Activated CD4-positive, alpha-beta T cell treated with anti-CD3 and anti-CD28 coated beads for 24 hours (primary cell): ENCODE results near the gene LYPD1.

Source experiments
- DNase-seq, 2 donors: peaks; one replicate each; pipeline ENCODE4 v3.0.0-alpha.2; 2020; ENCODE audit warnings: low read depth in 2 of 2

Gene LYPD1

GRCh38 chr2:132668189-132668823, 1.7 kb downstream of the LYPD1 start:
- no peak for DNase-seq

GRCh38 chr2:132667706-132668105, 2.3 kb downstream of the LYPD1 start:
- no peak for DNase-seq

GRCh38 chr2:132665401-132666140, 4.4 kb downstream of the LYPD1 start:
- no peak for DNase-seq

GRCh38 chr2:132664096-132664495, 5.9 kb downstream of the LYPD1 start:
- no peak for DNase-seq

GRCh38 chr2:132662732-132663131, 7.3 kb downstream of the LYPD1 start:
- no peak for DNase-seq

- no peak for DNase-seq
These were observed 10.7 kb downstream of the LYPD1 start for GRCh38 chr2:132659331-132659730.

- no peak for DNase-seq
These were observed 13.6 kb downstream of the LYPD1 start for GRCh38 chr2:132656266-132656975.

- no peak for DNase-seq
These were observed 15.0 kb downstream of the LYPD1 start for GRCh38 chr2:132654968-132655367.

- DNase-seq = no peak
These were observed 15.7 kb downstream of the LYPD1 start for GRCh38 chr2:132654335-132654734.

GRCh38 chr2:132652474-132652873, 17.5 kb downstream of the LYPD1 start:
- DNase-seq = no peak

- DNase-seq = no peak
These were observed 18.6 kb downstream of the LYPD1 start for GRCh38 chr2:132651115-132652045.

- DNase-seq = no peak
These were observed 23.4 kb downstream of the LYPD1 start for GRCh38 chr2:132646540-132647108.

- no peak for DNase-seq
These were observed 24.1 kb downstream of the LYPD1 start for GRCh38 chr2:132645722-132646539.

- DNase-seq = no peak
These were observed 24.8 kb downstream of the LYPD1 start for GRCh38 chr2:132645176-132645575.

- no peak for DNase-seq
These were observed 27.6 kb downstream of the LYPD1 start for GRCh38 chr2:132642415-132642814.

- DNase-seq = no peak
These were observed 28.2 kb downstream of the LYPD1 start for GRCh38 chr2:132641819-132642218.

GRCh38 chr2:132640116-132640515, 29.9 kb downstream of the LYPD1 start:
- no peak for DNase-seq

- no peak for DNase-seq
These were observed 31.5 kb downstream of the LYPD1 start for GRCh38 chr2:132638313-132639040.

GRCh38 chr2:132636346-132636745, 33.7 kb downstream of the LYPD1 start:
- DNase-seq = no peak

- no peak for DNase-seq
These were observed 36.4 kb downstream of the LYPD1 start for GRCh38 chr2:132633635-132634034.
